GM10847 (cell line): ENCODE measurements around the gene ST6GALNAC2.

ENCODE experiments used
- POLR2A ChIP-seq: IDR thresholded peaks from 2 replicates; pipeline ENCODE4 v1.6.1; 2011; ENCODE audit not compliant: insufficient read length; ENCODE audit errors: extremely low read depth

The ST6GALNAC2 gene

GRCh38 chr17:76611758-76612157, 26.1 kb upstream of the ST6GALNAC2 start:
- no peak for TF ChIP-seq POLR2A

DNA sequence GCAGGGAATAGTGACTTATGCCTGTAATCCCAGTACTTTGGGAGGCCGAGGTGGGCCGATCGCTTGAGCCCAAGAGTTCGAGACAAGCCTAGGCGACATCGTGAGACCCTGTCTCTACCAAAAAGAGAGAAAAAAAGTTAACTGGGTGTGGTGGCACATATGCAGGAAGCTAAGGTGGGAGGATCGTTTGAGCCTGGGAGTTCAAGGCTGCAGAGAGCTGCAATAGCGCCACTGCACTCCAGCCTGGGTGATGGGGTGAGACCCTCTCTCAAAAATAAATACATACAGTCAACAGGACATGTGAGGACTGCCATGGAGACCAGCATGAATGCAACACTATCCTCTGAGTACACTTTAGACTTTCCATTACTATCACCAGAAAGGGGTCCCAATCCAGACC, 15.4 kb upstream of the ST6GALNAC2 start:
- no peak for TF ChIP-seq POLR2A

- TF ChIP-seq POLR2A, result no peak
Observed at GRCh38 chr17:76599694-76600460, 14.2 kb upstream of the ST6GALNAC2 start.

DNA sequence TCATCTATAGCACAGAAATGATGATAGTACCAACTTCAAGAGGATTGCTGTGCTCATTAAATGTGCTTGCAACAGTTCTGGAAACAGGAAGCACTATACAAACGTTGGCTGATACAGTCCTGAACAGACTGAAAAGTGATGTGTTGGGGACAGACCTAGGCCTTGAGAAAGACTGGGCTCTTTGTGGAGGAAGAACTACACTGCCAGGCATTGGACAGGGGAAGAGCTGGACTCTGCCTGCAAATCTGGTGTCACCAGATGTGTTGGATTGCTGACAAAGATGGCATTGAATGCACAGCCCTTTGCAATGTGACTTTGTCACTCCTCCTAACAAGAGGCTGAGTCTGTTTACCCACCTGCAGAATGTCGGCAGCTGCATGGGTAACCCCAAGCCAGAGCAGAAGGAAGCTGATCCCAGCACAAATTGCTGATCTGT, 12.4 kb upstream of the ST6GALNAC2 start:
- TF ChIP-seq POLR2A, result no peak

GRCh38 chr17:76597156-76598003, 11.7 kb upstream of the ST6GALNAC2 start:
- no peak for TF ChIP-seq POLR2A

GRCh38 chr17:76594690-76595089, 9.0 kb upstream of the ST6GALNAC2 start:
- no peak for TF ChIP-seq POLR2A

GRCh38 chr17:76593959-76594358, 8.3 kb upstream of the ST6GALNAC2 start:
- TF ChIP-seq POLR2A, result no peak

DNA sequence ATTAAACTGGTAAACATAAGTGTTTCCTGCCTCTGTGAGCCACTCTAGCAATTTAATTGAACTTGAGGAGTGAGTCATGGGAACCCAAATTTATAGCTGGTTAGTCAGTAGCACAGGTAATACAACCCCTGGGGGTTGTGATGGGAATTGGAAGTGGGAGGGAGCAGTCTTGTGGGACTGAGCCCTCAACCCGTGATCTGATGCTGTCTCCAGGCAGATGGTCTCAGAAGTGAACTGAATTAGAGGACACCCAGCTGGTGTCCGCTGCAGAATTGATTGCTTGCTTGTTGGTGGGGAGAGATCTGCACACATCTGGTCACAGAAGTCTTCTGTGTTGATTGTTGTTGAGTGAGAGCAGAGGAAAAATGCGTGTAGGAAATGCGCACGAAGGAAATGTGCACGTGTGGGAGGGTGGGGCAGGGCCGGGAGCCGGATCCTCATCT, 7.7 kb upstream of the ST6GALNAC2 start:
- no peak for TF ChIP-seq POLR2A

DNA sequence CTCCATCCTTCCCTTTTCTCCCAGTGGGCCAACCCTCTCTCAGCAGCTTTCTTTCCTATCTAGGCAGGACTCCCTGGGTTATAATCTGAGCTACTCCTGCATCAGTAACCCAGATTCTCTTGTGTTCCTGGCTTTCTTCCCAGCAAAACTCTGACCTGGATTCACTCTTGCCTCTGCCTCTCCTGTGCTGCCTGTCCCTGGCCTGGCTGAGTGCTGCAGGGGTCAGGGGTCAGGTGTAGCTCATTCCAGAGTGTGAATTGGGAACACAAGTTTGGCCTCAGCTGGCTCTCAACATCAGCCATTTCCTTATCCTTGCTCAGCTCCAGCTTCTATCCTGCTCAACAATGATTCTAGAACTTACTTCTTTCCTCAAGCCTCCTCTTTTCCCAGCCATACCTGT, 2.5 kb upstream of the ST6GALNAC2 start:
- no peak for TF ChIP-seq POLR2A

- no peak for TF ChIP-seq POLR2A
Observed at GRCh38 chr17:76586741-76587487, 1.3 kb upstream of the ST6GALNAC2 start.

DNA sequence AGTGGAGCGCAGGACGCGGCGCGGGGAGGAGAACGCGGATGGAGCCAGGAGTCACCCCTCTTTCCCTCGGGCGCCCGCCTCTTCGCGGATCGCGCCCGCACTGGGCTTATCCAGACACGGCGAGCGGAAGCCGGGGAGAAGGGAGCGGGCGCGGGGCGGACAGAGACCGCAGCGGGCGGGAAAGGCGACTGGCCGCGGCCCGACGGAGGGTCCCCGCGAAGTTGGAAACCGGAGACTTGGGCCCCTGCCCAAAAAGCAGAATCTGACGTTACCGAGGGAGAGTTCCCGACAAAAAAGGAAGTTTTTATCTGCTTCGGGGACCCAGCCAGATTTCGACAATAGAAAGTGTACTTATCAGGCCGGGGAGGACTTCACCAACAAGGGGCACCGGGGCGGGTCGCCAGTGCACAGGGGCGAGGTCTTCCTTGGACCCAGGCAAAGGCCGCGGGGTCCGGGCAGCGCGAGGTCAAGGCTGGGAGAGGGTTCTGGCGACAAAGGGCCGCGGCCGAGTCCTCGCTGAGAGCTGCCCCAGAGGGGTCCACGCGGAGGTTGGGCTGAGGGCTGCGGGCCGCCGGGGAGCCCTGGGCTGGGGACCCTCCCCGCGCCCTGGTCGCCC, 519 bp downstream of the ST6GALNAC2 start:
- no peak for TF ChIP-seq POLR2A

GRCh38 chr17:76584427-76585032, 1.1 kb downstream of the ST6GALNAC2 start:
- TF ChIP-seq POLR2A, result no peak

- TF ChIP-seq POLR2A, result no peak
Observed at GRCh38 chr17:76582660-76583059, 3.0 kb downstream of the ST6GALNAC2 start.

DNA sequence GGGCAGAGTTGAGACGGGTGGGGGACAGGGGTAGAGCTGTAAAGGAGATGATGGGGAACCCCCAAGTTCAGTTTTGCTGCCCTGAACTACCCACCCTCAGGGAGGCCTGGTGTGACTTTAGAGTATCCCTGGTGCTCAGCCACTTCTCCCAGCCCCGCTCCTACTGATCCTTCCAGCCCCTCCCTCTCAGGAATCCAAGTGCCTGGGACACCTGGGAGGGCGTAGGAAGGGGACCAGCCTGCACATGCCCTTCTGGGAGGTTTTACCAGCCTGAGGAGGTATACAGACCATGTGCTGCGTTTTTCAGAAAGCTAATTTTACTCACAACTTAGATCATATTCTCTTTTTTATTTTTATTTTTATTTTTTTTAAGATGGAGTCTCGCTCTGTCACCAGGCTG, 4.1 kb downstream of the ST6GALNAC2 start:
- no peak for TF ChIP-seq POLR2A

DNA sequence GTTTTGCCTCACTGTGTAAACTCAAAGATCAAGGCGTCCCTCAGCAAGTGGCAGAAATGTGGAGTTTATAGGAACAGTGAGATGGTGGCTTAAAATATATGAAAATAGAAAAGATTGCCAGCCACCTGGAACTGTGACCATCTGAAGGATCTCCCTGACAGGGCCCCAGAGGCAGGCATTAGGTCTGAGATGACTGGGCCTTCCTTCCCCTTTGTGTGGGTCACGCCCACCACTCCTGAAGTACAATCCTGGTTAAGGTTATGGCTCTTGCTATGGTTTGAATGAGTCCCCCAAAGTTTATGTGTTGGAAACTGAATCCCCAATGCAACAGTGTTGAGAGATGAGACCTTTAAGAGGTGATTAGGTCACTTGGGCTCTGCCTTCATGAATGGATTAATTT, 6.4 kb downstream of the ST6GALNAC2 start:
- TF ChIP-seq POLR2A, result no peak
